CD4-positive, alpha-beta memory T cell (primary cell): ENCODE measurements around the gene HDAC4. TPM values are rescaled to one million over a fixed set of nuclear protein-coding genes. Genes with fewer than 3 reads are reported as not detected.

Source experiments
- CTCF ChIA-PET: fragments of 350-600 bp; sonication (Branson Sonifier 250); formaldehyde crosslinking; loops from one replicate; lab custom pipeline; 2021; ENCODE audit warnings: inconsistent platforms; ENCODE audit not compliant: partially characterized antibody; lab: Charles Lee
- POLR2A ChIA-PET: fragments of 350-600 bp; sonication (Branson Sonifier 250); formaldehyde crosslinking; loops from one replicate; lab custom pipeline; 2021; ENCODE audit not compliant: partially characterized antibody; lab: Charles Lee
- DNase-seq, 5 donors: peaks; one replicate each; pipeline versions ENCODE4 v3.0.0 to v3.0.0-alpha.2; 2020 to 2022; ENCODE audit warnings: mixed read lengths in 1 of 5
- H3K27ac ChIP-seq: one replicate; pipeline ENCODE4 v1.7.0; 2013; ENCODE audit warnings: low read depth, low read length
- H3K27me3 ChIP-seq: 2 replicates; pipeline ENCODE4 v1.7.0; 2013; ENCODE audit warnings: mild to moderate bottlenecking, low read length, moderate library complexity; ENCODE audit not compliant: insufficient read depth
- H3K36me3 ChIP-seq: 2 replicates; pipeline ENCODE4 v1.7.0; 2013; ENCODE audit warnings: mild to moderate bottlenecking, low read length, moderate library complexity; ENCODE audit not compliant: insufficient read depth
- H3K4me1 ChIP-seq: 2 replicates; pipeline ENCODE4 v1.7.0; 2013; ENCODE audit warnings: mild to moderate bottlenecking, low read length, moderate library complexity; ENCODE audit not compliant: insufficient read depth
- H3K4me3 ChIP-seq, 2 donors: one replicate each; pipeline ENCODE4 v1.7.0; 2013; ENCODE audit warnings: low read length in 2 of 2, mild to moderate bottlenecking in 1 of 2
- H3K9me3 ChIP-seq, 2 donors: one replicate each; pipeline ENCODE4 v1.7.0; 2013; ENCODE audit warnings: low read length in 2 of 2, control low read depth in 1 of 2; ENCODE audit not compliant: control insufficient read depth in 1 of 2
- H3K27ac Mint-ChIP-seq, 7 donors: one replicate each; pipeline ENCODE4 v1.8.0; 2020 to 2021; ENCODE audit warnings: mixed read lengths in 7 of 7, mild to moderate bottlenecking in 6 of 7, inconsistent platforms in 3 of 7, moderate library complexity in 3 of 7
- H3K27me3 Mint-ChIP-seq, 2 donors: one replicate each; pipeline ENCODE4 v1.8.0; 2020 to 2021; ENCODE audit warnings: mixed read lengths in 2 of 2
- H3K36me3 Mint-ChIP-seq, 2 donors: one replicate each; pipeline ENCODE4 v1.8.0; 2020 to 2021; ENCODE audit warnings: mixed read lengths in 2 of 2, inconsistent platforms in 1 of 2, mild to moderate bottlenecking in 1 of 2
- H3K4me1 Mint-ChIP-seq, 4 donors: one replicate each; pipeline ENCODE4 v1.8.0; 2020 to 2021; ENCODE audit warnings: mixed read lengths in 4 of 4, mild to moderate bottlenecking in 1 of 4
- H3K4me3 Mint-ChIP-seq, 8 donors: one replicate each; pipeline ENCODE4 v1.8.0; 2020 to 2021; ENCODE audit warnings: mixed read lengths in 8 of 8, mild to moderate bottlenecking in 7 of 8, moderate library complexity in 6 of 8, inconsistent platforms in 3 of 8
- H3K9me3 Mint-ChIP-seq, 8 donors: one replicate each; pipeline ENCODE4 v1.8.0; 2020 to 2021; ENCODE audit warnings: mixed read lengths in 8 of 8, mild to moderate bottlenecking in 5 of 8, inconsistent platforms in 3 of 8, moderate library complexity in 1 of 8
- intact Hi-C: fragments of 100-400 bp; cut with micrococcal nuclease; formaldehyde crosslinking; loops from one replicate; pipeline ENCODE4 v1.15.1; 2023
- polyA plus RNA-seq, 2 donors: library from polyadenylated mRNA; unstranded; fragments of 300-500 nt; fragmentation: Illumina TruSeq; gene quantifications; one replicate each; pipeline ENCODE4 v1.2.3, GENCODE V29; 2021
- total RNA-seq, 2 experiments: library from RNA; stranded (reverse); gene quantifications; one replicate each; pipeline ENCODE4 v1.2.3, GENCODE V29; 2021

The HDAC4 gene
- total and polyA plus RNA-seq, 4 experiments from 2014 or later: 1.4 to 59.7 (median 30.4) TPM

- Mint-ChIP-seq H3K27me3 (no peaks in the 10 kb centered on the region), H3K4me1 (peaks cover 49 to 90% (median 69%) of the 10 kb centered on the region in 4 donors), H3K9me3 (peaks cover 0 to 3% (median 0%) of the 10 kb centered on the region in 8 donors), H3K36me3 (peaks cover under 1 to 11% of the 10 kb centered on the region in 2 donors), H3K4me3 (peak overlapping the region; percentile 95 to 98 (median 97)), H3K27ac (peak overlapping the region; percentile 95 to 100 (median 98))
- no peaks in the 10 kb centered on the region for H3K36me3 ChIP-seq
- POLR2A ChIA-PET: interaction anchor here (0.7 to 6.2 kb wide), 20 partner anchors 9 to 758 kb away, joined by 3 to 109 read pairs (median 6); partner anchors contain the start of genes HDAC4 and NDUFA10
- H3K4me3 ChIP-seq: peak overlapping the region; percentile 64 to 79
- intact Hi-C loops: loop anchor here (5.0 to 10.0 kb wide), 4 partner anchors 116 to 756 kb away; no protein-coding TSS in a partner anchor
- H3K27ac ChIP-seq: peak overlapping the region; percentile 81
- no peaks in the 10 kb centered on the region for H3K9me3 ChIP-seq
- H3K4me1 ChIP-seq: peaks cover 86% of the 10 kb centered on the region
- CTCF ChIA-PET: interaction anchor here (1.1 to 11.6 kb wide), 17 partner anchors 10 to 668 kb away, joined by 3 to 196 read pairs (median 8); no protein-coding TSS in a partner anchor
- no peak for DNase-seq
- H3K27me3 ChIP-seq: no peaks in the 10 kb centered on the region
Observed at GRCh38 chr2:239266434-239266766, 134.4 kb downstream of the HDAC4 start.

- Mint-ChIP-seq H3K9me3 (peaks cover 0 to 3% (median 0%) of the 10 kb centered on the region in 8 donors), H3K36me3 (peaks cover 0 to 11% of the 10 kb centered on the region in 2 donors), H3K27ac (peak overlapping the region; percentile 95 to 100 (median 99)), H3K4me1 (peaks cover 51 to 96% (median 73%) of the 10 kb centered on the region in 4 donors), H3K27me3 (no peaks in the 10 kb centered on the region), H3K4me3 (peak overlapping the region; percentile 95 to 98 (median 97))
- Histone ChIP-seq H3K27me3 (no peaks in the 10 kb centered on the region), H3K9me3 (no peaks in the 10 kb centered on the region), H3K27ac (peak overlapping the region; percentile 81), H3K36me3 (no peaks in the 10 kb centered on the region), H3K4me3 (peak overlapping the region; percentile 64 to 79), H3K4me1 (peaks cover 91% of the 10 kb centered on the region)
- ChIA-PET POLR2A (interaction anchor here (0.7 to 6.2 kb wide), 15 partner anchors 10 to 759 kb away, joined by 3 to 109 read pairs (median 10); partner anchors contain the start of genes HDAC4 and NDUFA10), CTCF (interaction anchor here (1.2 to 11.6 kb wide), 11 partner anchors 11 to 615 kb away, joined by 3 to 196 read pairs (median 20); no protein-coding TSS in a partner anchor)
- intact Hi-C loops: loop anchor here (1.0 to 10.0 kb wide), 6 partner anchors 35 to 756 kb away; no protein-coding TSS in a partner anchor
- DNase-seq: no peak
Observed at GRCh38 chr2:239265681-239266433, 135.0 kb downstream of the HDAC4 start.

DNA sequence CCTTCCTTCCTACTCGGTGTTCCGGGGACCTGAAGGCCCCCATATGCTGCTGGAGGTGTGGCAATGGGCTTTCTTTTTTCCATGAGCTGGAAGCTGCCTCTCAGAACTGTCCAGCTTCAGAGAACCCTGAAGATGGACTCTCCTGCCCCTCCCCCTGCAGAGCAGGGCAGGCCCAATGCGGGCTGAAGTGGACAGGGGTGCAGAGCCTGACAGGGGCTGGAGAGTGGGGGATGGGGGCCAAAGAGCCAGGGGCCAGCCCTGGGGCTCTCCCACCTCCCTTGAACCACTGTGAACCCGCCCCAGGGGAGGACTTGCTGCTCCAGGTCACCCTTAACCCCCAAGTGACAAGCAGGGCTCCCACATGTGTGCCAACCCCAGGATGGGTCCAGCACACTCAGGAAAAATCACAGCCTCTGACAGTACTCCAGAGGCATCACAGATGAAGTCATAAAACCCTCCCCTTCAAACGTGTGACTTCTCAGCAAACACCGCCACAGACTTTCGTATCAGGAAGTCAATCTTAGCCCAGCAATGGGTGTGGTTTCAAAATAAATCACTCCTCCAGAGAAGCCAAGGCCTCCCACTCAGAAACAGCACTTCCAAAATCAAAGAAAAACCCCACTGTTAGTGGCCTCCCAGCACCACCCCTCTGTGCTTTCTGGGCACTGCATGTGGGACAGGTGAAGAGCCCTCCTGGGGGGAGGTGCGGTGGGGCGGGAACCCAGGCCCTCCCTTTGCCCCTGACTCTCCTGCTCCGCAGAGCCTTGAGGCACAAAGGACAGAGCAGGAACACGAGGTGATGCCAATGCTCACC lies 135.8 kb downstream of the HDAC4 start:
- Mint-ChIP-seq H3K36me3 (peaks cover 0 to 11% of the 10 kb centered on the region in 2 donors), H3K27me3 (no peaks in the 10 kb centered on the region), H3K9me3 (peaks cover 0 to 3% (median 0%) of the 10 kb centered on the region in 8 donors), H3K27ac (peak overlapping the region; percentile 95 to 100 (median 99)), H3K4me1 (peaks cover 57 to 97% (median 76%) of the 10 kb centered on the region in 4 donors), H3K4me3 (peak overlapping the region; percentile 81 to 98 (median 96))
- peak; percentile 83 to 90 (median 86) for DNase-seq
- CTCF ChIA-PET: interaction anchor here (3.0 to 11.6 kb wide), 4 partner anchors 11 to 122 kb away, joined by 13 to 196 read pairs (median 24); no protein-coding TSS in a partner anchor
- peaks cover 97% of the 10 kb centered on the region for H3K4me1 ChIP-seq
- H3K36me3 ChIP-seq: no peaks in the 10 kb centered on the region
- intact Hi-C loops: loop anchor here (1.0 to 10.0 kb wide), 6 partner anchors 34 to 757 kb away; no protein-coding TSS in a partner anchor
- POLR2A ChIA-PET: interaction anchor here (0.6 to 6.2 kb wide), 14 partner anchors 10 to 138 kb away, joined by 3 to 109 read pairs (median 4); partner anchors contain the start of gene HDAC4
- peak overlapping the region; percentile 81 for H3K27ac ChIP-seq
- peak overlapping the region; percentile 45 to 79 for H3K4me3 ChIP-seq
- H3K27me3 ChIP-seq: no peaks in the 10 kb centered on the region
- no peaks in the 10 kb centered on the region for H3K9me3 ChIP-seq

GRCh38 chr2:239264492-239264837 lies 136.4 kb downstream of the HDAC4 start:
- H3K4me3 ChIP-seq: peak overlapping the region; percentile 41 to 45
- H3K27ac ChIP-seq: peak overlapping the region; percentile 81
- H3K36me3 Mint-ChIP-seq: peaks cover 4 to 14% of the 10 kb centered on the region in 2 donors

DNA sequence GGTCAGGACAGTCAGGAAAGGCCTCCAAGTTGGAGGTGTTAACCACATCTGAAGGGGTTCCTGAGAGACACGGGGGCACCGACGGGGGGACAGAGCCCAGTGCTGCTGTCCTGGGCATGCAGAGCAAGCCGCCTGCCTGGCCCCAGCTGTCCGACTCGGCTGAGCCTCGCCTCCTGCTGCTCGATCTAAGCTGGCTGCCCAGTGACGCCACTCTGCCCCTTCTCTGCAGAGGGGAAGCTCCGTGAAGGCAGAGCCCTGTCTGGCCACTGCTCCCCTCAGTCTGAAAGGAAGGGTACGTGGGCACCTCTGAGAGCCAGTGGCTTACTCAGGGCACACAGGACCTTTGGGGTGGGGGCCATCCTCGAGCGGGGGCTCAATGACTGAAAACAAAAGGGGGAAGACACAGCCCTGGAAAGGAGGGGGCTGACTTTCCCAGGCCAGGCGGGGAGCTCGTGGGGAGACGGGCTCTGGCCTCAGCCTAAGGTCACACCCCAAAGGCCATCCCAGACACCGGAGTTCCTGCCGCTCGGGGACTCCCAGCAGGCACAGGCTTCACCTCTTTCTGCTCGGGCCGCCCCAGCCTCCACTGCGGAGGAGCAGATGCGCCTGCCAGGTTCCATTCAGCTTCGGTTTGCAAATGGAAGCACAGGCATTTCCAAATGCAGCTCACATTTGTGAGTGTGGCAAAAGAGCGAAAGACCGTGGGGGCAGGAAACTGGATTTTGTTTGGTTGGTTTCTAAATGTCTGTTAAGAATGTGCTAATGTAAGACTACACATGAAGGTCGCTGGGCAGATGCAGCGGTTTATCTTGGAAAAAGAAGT lies 136.9 kb downstream of the HDAC4 start:
- peaks cover 97% of the 10 kb centered on the region for H3K4me1 ChIP-seq
- ChIA-PET POLR2A (interaction anchor here (0.8 to 6.2 kb wide), 11 partner anchors 9 to 109 kb away, joined by 3 to 109 read pairs (median 3); no protein-coding TSS in a partner anchor), CTCF (interaction anchor here (0.9 kb wide), 1 partner anchor 8 kb away, joined by 3 read pairs; no protein-coding TSS in a partner anchor)
- peak overlapping the region in 1 of 2 donors; percentile 41 for H3K4me3 ChIP-seq
- DNase-seq: no peak
- no peaks in the 10 kb centered on the region for H3K36me3 ChIP-seq
- Mint-ChIP-seq H3K36me3 (peaks cover 4 to 15% of the 10 kb centered on the region in 2 donors), H3K27ac (peak overlapping the region; percentile 95 to 100 (median 99)), H3K4me3 (peak overlapping the region; percentile 42 to 98 (median 92)), H3K4me1 (peaks cover 58 to 97% (median 77%) of the 10 kb centered on the region in 4 donors), H3K27me3 (no peaks in the 10 kb centered on the region), H3K9me3 (peaks cover 0 to 3% (median 0%) of the 10 kb centered on the region in 8 donors)
- H3K27ac ChIP-seq: peak overlapping the region; percentile 81
- no peaks in the 10 kb centered on the region for H3K27me3 ChIP-seq
- intact Hi-C loops: loop anchor here (2.0 to 10.0 kb wide), 3 partner anchors 33 to 731 kb away; no protein-coding TSS in a partner anchor
- H3K9me3 ChIP-seq: no peaks in the 10 kb centered on the region

More at GRCh38 chr2:239264492-239264837, 136.4 kb downstream of the HDAC4 start:
- intact Hi-C loops: loop anchor here (2.0 to 10.0 kb wide), 3 partner anchors 34 to 730 kb away; no protein-coding TSS in a partner anchor
- no peaks in the 10 kb centered on the region for H3K9me3 ChIP-seq
- peak in 4 of 5 donors; percentile 22 to 57 (median 32) for DNase-seq
- H3K4me1 ChIP-seq: peaks cover 97% of the 10 kb centered on the region
- Mint-ChIP-seq H3K27ac (peak overlapping the region; percentile 95 to 100 (median 99)), H3K9me3 (peaks cover 0 to 3% (median 0%) of the 10 kb centered on the region in 8 donors), H3K27me3 (no peaks in the 10 kb centered on the region), H3K4me3 (peak overlapping the region; percentile 42 to 98 (median 92)), H3K4me1 (peaks cover 60 to 97% (median 77%) of the 10 kb centered on the region in 4 donors)
- CTCF ChIA-PET: interaction anchor here (3.5 kb wide), 1 partner anchor 121 kb away, joined by 27 read pairs; no protein-coding TSS in a partner anchor
- H3K36me3 ChIP-seq: no peaks in the 10 kb centered on the region
- H3K27me3 ChIP-seq: no peaks in the 10 kb centered on the region
- POLR2A ChIA-PET: interaction anchor here (0.6 to 6.2 kb wide), 9 partner anchors 9 to 110 kb away, joined by 3 to 109 read pairs (median 4); no protein-coding TSS in a partner anchor
